ENCODE data around the gene IQSEC1. TPM values are rescaled to one million over a fixed set of nuclear protein-coding genes. Genes with fewer than 3 reads are reported as not detected.

Gene IQSEC1
- total and polyA plus RNA-seq, 2 experiments from 2014 or later, result 8.0 to 51.9 TPM

DNA sequence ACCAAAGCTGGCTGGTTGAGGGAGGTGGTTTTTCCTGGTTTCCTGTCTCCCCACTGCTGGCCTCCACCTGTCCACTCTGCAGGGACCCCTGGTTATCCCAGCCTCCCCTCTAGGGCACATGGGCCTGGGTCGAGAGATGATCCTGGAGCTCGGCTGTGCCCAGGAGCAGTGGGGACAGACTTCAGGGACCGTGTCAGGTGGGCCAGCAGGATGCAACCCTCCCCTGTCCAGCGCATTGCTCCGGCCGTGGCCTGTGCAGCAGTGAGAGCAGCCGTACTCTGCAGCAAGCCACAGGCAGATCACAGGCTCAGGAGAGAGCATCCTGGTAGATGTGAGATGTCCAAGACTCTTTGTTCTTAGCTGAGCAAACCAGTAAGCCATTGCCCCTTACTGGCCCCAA lies 139.3 kb downstream of the IQSEC1 start:
- ATAC-seq (no peak), DNase-seq (ENCODE audit: low spot score) (no peak)
- Histone ChIP-seq H2AFZ (no peak overlapping the region), H3K27ac (ENCODE audit: low read depth) (no peak overlapping the region), H3K79me2 (replicated peaks; ENCODE audit: insufficient read depth) (no peaks in the 10 kb centered on the region), H3K9me2 (ENCODE audit: insufficient read depth) (no peaks in the 10 kb centered on the region), H3F3A (replicated peaks; ENCODE audit: low read depth) (no peaks in the 10 kb centered on the region), H3K27me3 (ENCODE audit: insufficient read depth) (no peaks in the 10 kb centered on the region), H4K20me1 (replicated peaks; ENCODE audit: insufficient read depth) (no peaks in the 10 kb centered on the region; the same call in none of the 2 replicates), H3K4me3 (no peak overlapping the region), H3K4me1 (ENCODE audit: insufficient read depth) (no peaks in the 10 kb centered on the region), H3K36me3 (ENCODE audit: insufficient read depth) (no peaks in the 10 kb centered on the region), H3K4me2 (no peak overlapping the region)
- no peak for TF ChIP-seq POLR2AphosphoS5 (IDR thresholded peaks at IDR 0.05; ENCODE audit: low read depth)
- no peak overlapping the region for H3K27ac Mint-ChIP-seq
- H3K36me3 Mint-ChIP-seq (ENCODE audit: low read depth), result peaks cover 3% of the 10 kb centered on the region; the same call in 1 of the 3 replicates
- no peaks in the 10 kb centered on the region for H3K9me3 Mint-ChIP-seq
- no peak overlapping the region for H3K4me3 Mint-ChIP-seq
- peaks cover 1% of the 10 kb centered on the region for H3K27me3 Mint-ChIP-seq (ENCODE audit: insufficient read depth, low read depth, poor library complexity)
- H3K4me1 Mint-ChIP-seq, result no peaks in the 10 kb centered on the region

DNA sequence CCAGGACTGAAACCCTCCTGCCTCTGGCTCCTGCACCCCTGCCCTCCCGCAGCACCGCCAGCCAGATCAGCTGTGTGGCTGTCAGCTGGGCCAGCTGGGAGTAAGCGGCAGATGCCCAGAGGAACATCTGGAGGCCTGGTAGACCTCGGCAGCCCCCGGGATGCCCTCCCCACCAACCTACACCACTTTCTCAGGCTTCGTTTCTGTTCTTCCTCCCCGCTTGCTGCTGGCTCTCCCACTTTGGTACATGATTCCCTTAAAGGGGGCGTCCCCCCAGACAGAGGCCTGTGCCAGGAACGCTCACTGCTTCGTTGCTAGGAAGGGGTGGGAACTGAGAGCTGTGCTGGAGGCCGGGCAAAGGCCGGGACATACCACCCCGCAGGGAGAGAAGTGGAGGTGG lies 140.5 kb downstream of the IQSEC1 start:
- Histone ChIP-seq H3K27ac (ENCODE audit: low read depth) (no peak overlapping the region), H3K9me2 (ENCODE audit: insufficient read depth) (no peaks in the 10 kb centered on the region), H3K79me2 (replicated peaks; ENCODE audit: insufficient read depth) (no peaks in the 10 kb centered on the region), H3K4me3 (no peak overlapping the region), H3K4me1 (ENCODE audit: insufficient read depth) (no peaks in the 10 kb centered on the region), H3K4me2 (no peak overlapping the region), H3F3A (replicated peaks; ENCODE audit: low read depth) (no peaks in the 10 kb centered on the region), H4K20me1 (replicated peaks; ENCODE audit: insufficient read depth) (no peaks in the 10 kb centered on the region; the same call in none of the 2 replicates), H3K36me3 (ENCODE audit: insufficient read depth) (no peaks in the 10 kb centered on the region), H2AFZ (no peak overlapping the region), H3K27me3 (ENCODE audit: insufficient read depth) (no peaks in the 10 kb centered on the region)
- peaks cover 3% of the 10 kb centered on the region; the same call in 1 of the 3 replicates for H3K36me3 Mint-ChIP-seq (ENCODE audit: low read depth)
- H3K27me3 Mint-ChIP-seq (ENCODE audit: insufficient read depth, low read depth, poor library complexity), result peaks cover 1% of the 10 kb centered on the region
- H3K4me3 Mint-ChIP-seq, result no peak overlapping the region
- ATAC-seq (no peak), DNase-seq (ENCODE audit: low spot score) (no peak)
- no peaks in the 10 kb centered on the region for H3K4me1 Mint-ChIP-seq
- no peaks in the 10 kb centered on the region for H3K9me3 Mint-ChIP-seq
- H3K27ac Mint-ChIP-seq, result no peak overlapping the region
- TF ChIP-seq EZH2 (IDR thresholded peaks at IDR 0.05; ENCODE audit: low read depth, unreplicated experiment) (no peak), CTCF (conservative IDR thresholded peaks at IDR 0.05; ENCODE audit: low read depth in 2 of 2) (no peak), ZNF462 (CRISPR knock-in tag; IDR thresholded peaks at IDR 0.05) (no peak), POLR2AphosphoS5 (IDR thresholded peaks at IDR 0.05; ENCODE audit: low read depth) (no peak), EZH2phosphoT487 (IDR thresholded peaks at IDR 0.05; ENCODE audit: unreplicated experiment) (no peak)
